ENCODE measurements around the gene ARHGEF37.

- TF ChIP-seq CTCF (IDR thresholded peaks at IDR 0.05) (no peak), POLR2AphosphoS5 (IDR thresholded peaks at IDR 0.05; ENCODE audit: insufficient read depth in 1 of 2, low read depth in 1 of 2) (no peak)
These were observed 47.6 kb downstream of the ARHGEF37 start for GRCh38 chr5:149628846-149629388.
